NCI-H345 treated with DMSO at 0.1 percent for 48 hours (cell line): ENCODE results near the gene UVRAG.

Experiments used
- DNase-seq: peaks from one replicate; lab custom pipeline; 2025; ENCODE audit not compliant: unreplicated experiment; lab: John Stamatoyannopoulos, UW

Gene UVRAG

GRCh38 chr11:76086743-76087635 lies 272.0 kb downstream of the UVRAG start:
- no peak for DNase-seq

GRCh38 chr11:76087749-76088148 lies 272.7 kb downstream of the UVRAG start:
- no peak for DNase-seq

DNA sequence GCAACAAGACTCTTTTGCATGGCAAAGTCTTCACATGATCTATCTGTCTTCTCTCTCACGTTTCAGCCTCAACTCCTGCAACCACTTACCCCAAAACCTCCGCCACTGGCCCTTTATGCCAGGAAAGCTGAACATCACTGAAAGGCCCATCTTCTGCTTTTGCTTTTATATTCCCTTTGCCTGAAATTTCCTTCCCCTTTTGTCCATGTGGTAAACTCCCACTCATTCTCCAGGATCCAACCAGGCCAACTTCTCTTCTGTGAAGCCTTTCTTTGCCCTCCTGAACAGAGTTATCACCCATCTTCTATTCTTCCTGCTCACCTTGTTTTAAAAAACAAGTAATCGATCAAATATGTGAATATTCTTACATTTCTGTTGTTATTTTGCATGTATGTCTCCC lies 273.5 kb downstream of the UVRAG start:
- no peak for DNase-seq

DNA sequence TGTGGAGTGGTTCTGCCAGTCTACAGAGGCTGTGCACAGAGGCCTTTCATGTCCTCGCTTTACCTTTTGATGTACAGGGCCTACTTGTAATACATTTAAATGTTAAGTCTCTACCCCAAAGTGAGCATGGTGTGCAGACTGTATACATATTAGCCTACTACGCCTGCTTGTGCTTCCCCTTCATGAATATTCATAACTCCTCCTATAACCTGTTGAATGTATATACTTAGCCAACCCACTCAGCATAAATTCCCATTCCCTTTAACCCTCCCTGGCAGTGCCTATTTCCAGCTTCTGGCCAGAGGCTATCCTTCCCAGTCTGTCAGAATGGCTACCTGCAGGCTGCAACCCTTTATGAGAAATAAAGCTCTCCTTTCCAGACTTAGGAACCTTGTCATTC lies 275.2 kb downstream of the UVRAG start:
- DNase-seq: no peak

- DNase-seq: no peak
These were observed 275.8 kb downstream of the UVRAG start for GRCh38 chr11:76090821-76091220.

GRCh38 chr11:76094740-76095139 lies 279.7 kb downstream of the UVRAG start:
- no peak for DNase-seq

DNA sequence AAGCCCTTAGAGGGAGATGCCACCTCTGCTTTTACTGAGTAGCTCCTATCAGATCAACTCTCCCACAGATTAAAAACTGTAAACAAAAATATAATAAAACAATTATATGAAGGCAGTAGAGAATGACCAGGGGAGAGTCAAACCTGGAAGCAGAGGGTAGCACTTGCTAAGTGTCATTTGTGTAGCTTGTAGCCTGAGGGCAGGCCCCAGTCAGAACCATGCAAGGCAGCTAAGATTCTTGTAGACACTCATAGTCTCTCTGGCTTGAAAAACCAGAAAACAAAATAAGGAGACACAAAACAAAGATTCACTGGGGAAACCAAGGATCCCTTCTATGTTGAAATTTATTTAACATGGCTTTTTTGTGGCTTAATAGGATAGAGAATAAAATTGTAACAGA lies 280.9 kb downstream of the UVRAG start:
- DNase-seq: no peak

DNA sequence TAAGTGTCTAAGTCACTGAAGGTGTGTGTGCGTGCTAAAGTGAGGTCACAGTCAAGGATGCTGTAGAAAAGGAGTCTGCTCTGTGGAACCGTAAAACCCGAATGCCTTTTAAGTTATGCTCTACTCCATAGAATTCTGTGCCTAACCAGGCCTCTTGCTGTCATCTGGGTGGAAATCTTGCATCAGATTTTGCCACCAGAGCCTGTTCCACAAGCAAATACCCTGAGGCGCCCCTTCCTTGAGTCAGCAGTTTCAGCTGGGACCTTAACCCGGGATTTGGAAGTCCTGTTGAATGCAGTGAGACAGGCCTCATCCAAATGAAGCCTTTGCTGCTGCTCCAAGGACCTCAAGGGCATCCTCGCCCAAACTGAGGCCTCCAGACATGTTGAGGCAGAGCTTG lies 281.5 kb downstream of the UVRAG start:
- DNase-seq: no peak

DNA sequence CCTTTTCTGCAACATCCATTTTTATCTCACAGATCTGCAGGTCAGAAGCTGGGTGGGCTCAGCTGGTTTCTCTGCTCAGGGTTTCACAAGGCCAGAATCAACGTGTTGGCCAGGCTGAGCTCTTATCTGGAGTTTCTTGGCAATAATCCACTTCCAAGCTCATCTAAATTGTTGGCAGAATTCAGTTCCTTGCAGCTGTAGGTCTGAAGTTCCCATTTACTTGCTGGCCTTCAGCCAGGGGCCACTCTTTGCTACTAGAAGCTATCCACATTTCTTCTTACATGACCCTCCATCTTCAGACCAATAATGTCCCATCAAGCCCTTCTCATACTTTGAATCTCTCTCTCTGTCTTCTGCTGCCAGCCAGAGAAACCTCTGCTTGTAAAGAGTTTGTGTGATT lies 287.8 kb downstream of the UVRAG start:
- DNase-seq: no peak

GRCh38 chr11:76103460-76103859 lies 288.4 kb downstream of the UVRAG start:
- DNase-seq: no peak

DNA sequence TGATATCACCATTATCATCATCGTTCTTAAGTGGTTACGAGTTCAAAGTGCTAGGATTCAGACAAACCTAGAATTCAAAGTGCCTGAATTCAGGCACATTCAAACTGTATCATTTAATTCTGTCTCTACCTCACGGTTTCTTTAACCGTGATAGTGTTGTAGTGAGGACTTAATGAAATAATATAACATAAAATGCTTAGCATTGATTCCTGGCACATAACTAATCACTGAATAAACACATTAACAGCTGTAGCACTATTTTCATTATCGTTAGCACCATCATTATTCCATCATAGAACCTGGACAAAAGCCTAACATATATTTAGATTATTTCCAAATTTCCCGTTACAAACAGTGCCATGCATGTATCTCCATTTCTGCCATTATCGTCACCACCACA lies 289.3 kb downstream of the UVRAG start:
- DNase-seq: no peak

- DNase-seq: no peak
These were observed 290.6 kb downstream of the UVRAG start for GRCh38 chr11:76105637-76106036.

GRCh38 chr11:76107971-76108370 lies 293.0 kb downstream of the UVRAG start:
- no peak for DNase-seq

- no peak for DNase-seq
These were observed 299.2 kb downstream of the UVRAG start for GRCh38 chr11:76114238-76114637.

DNA sequence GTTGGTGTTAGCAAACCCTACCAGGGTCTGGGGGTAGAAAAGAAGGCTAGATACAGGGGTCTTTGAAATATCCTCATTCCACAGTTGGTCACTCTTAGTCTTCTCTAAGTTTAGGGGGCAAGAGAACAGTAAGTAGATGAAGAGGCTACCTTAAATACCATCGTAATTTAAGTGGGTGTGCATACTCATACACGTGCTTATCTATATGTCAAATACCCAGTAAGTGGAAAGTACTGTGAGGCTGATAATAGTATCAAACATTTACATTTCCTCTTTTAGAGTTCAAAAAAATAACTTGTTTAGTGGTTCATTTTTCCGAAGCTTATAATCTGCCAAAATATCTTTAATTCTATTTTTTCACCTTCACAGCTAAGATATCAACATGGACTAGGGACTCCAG lies 300.5 kb downstream of the UVRAG start:
- DNase-seq: no peak

DNA sequence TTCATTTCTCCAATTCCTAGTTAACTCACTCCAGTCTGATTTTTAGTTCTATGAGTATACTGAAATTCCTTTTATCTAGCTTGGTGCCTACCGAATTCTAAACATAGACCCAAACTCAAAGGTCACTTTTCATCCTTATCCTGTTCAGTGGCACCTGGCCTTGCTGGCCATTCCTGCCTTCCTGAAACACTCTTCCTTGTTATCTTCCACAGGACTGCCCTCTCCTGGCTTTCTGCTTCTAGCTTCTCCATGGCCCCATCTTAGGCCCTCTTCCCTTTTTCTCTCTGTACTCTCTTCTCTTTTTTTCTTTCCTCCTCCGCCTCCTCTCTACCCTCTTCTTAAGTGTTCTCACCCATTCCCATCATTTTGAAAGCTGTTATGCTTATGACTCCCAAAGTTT lies 304.0 kb downstream of the UVRAG start:
- DNase-seq: no peak

DNA sequence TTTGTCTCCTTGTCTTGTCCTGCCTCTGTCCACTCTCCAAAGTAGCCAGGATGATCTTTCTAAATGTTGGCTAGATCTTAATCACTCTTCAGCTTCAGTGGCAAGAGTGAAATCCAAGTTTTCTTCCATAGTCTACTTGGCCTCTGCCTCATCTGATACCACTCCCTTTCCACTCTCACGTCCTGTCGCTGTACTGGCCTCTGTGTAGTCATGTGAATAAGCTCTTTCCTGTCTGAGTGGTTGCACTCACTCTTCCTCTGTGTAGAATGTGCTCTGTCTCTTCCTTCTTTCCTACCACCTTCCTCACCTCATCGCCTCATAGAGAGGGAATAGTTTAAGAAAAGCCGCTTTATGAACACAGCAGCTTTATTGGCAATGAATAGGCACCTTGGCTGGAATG lies 304.8 kb downstream of the UVRAG start:
- no peak for DNase-seq

DNA sequence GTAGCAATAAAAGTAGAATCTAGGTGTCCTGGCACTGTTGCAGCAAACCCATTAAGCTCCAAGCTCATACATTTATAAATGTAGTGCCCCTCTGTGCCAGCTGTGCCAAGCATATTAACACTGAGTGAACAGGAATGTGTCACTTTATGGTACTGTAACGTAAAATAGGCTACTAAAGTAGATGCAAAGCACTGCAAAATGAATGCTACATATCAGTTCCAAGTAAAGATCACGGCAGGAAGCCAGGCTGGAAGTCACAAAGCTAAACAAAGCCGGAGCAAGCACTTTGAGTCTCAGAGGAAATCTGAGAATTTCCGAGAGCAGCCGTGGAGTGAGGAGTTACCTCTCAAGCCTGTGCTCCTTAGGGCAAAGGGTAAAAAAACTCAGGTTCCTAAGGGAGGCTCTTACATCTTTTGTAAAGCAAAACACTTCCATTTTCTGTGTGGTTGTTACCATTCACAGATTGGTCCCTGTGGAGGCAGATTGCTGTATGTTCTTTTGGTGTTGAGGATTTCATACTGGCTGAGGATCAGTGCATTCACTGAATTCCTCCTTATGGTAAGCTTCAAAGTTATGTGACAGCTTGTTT lies 305.6 kb downstream of the UVRAG start:
- no peak for DNase-seq

GRCh38 chr11:76123248-76123647 lies 308.2 kb downstream of the UVRAG start:
- no peak for DNase-seq

GRCh38 chr11:76124905-76125770 lies 310.1 kb downstream of the UVRAG start:
- no peak for DNase-seq

DNA sequence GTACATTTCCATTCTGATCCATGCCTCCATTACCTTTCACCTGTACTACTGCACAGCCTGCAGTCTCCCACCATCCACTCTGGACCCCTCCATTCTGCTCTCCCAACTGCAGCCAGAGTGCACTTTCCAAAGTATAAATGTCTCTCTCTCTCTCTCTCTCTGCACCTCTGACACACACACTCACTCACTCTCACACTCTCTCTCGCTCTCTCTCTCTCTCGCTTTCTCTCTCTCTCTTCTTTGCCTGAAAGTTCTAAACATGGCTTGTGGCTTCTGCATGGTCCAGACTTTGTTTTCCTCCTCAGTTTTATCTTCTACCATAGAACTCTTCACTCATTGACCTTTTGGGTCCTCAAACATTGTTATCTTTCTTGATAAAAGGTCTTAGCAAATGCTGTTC lies 314.7 kb downstream of the UVRAG start:
- DNase-seq: no peak

DNA sequence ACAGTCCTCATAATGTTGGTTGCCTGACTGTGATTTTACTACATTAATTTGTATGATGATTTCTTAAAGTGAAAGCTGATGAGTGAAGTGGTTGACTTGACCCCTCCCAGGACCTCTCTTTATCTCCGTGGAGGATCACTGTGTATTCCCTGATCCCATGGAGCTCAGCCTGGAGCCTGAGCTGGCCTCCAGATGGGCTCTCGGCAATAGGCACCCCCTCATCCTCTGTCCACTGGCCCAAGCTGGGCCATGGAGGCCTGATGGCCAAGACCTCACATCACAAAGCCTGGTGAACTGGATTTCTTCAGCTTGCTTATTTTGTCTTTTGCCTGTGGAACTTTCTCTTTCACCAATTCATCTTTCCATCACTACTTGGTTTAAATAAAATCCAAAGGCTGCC lies 316.1 kb downstream of the UVRAG start:
- no peak for DNase-seq
